SW480 (cell line): Measurements from ENCODE around the gene CDH13.

Experiments used
- DNase-seq: peaks from one replicate; pipeline ENCODE4 v3.0.0-alpha.2; 2016; ENCODE audit warnings: low spot score

The CDH13 gene

GRCh38 chr16:83723244-83723643, 1096.5 kb downstream of the CDH13 start:
- no peak for DNase-seq

- no peak for DNase-seq
Observed at GRCh38 chr16:83723901-83724300, 1097.1 kb downstream of the CDH13 start.

GRCh38 chr16:83724585-83724984, 1097.8 kb downstream of the CDH13 start:
- no peak for DNase-seq

GRCh38 chr16:83725313-83725712, 1098.5 kb downstream of the CDH13 start:
- no peak for DNase-seq

GRCh38 chr16:83727018-83727417, 1100.2 kb downstream of the CDH13 start:
- DNase-seq, result no peak

- DNase-seq, result no peak
Observed at GRCh38 chr16:83727751-83728352, 1101.1 kb downstream of the CDH13 start.

- DNase-seq, result no peak
Observed at GRCh38 chr16:83728492-83728891, 1101.7 kb downstream of the CDH13 start.

- DNase-seq, result no peak
Observed at GRCh38 chr16:83730812-83731211, 1104.0 kb downstream of the CDH13 start.

GRCh38 chr16:83732536-83732935, 1105.8 kb downstream of the CDH13 start:
- no peak for DNase-seq

- DNase-seq, result no peak
Observed at GRCh38 chr16:83733301-83733700, 1106.5 kb downstream of the CDH13 start.

- DNase-seq, result no peak
Observed at GRCh38 chr16:83734136-83734535, 1107.4 kb downstream of the CDH13 start.

GRCh38 chr16:83737729-83738354, 1111.1 kb downstream of the CDH13 start:
- no peak for DNase-seq

- DNase-seq, result no peak
Observed at GRCh38 chr16:83738923-83739503, 1112.2 kb downstream of the CDH13 start.

- no peak for DNase-seq
Observed at GRCh38 chr16:83742124-83742899, 1115.5 kb downstream of the CDH13 start.

- DNase-seq, result no peak
Observed at GRCh38 chr16:83743241-83743640, 1116.5 kb downstream of the CDH13 start.

GRCh38 chr16:83743720-83744119, 1117.0 kb downstream of the CDH13 start:
- DNase-seq, result no peak

- DNase-seq, result peak; percentile 27
Observed at GRCh38 chr16:83744441-83744981, 1117.7 kb downstream of the CDH13 start.

GRCh38 chr16:83746611-83747010, 1119.8 kb downstream of the CDH13 start:
- DNase-seq, result no peak

- DNase-seq, result no peak
Observed at GRCh38 chr16:83747936-83748335, 1121.2 kb downstream of the CDH13 start.

GRCh38 chr16:83755391-83755790, 1128.6 kb downstream of the CDH13 start:
- no peak for DNase-seq

GRCh38 chr16:83762141-83762991, 1135.6 kb downstream of the CDH13 start:
- no peak for DNase-seq

GRCh38 chr16:83762992-83763358, 1136.2 kb downstream of the CDH13 start:
- no peak for DNase-seq
